MG63 (cell line): ENCODE data around the gene FASTKD3. TPM values are rescaled to one million over a fixed set of nuclear protein-coding genes. Genes with fewer than 3 reads are reported as not detected.

ENCODE experiments used
- DNase-seq: peaks from one replicate; pipeline ENCODE4 v3.0.0-alpha.2; 2020
- H3K27me3 ChIP-seq: fragments of 250-450 bp; sonication (Bioruptor Pico); 2 replicates; pipeline ENCODE4 v1.5.1; 2020; ENCODE audit warnings: mild to moderate bottlenecking, moderate library complexity
- H3K36me3 ChIP-seq: fragments of 250-450 bp; sonication (Bioruptor Pico); 2 replicates; pipeline ENCODE4 v1.5.1; 2020; ENCODE audit warnings: mild to moderate bottlenecking, moderate library complexity
- H3K4me3 ChIP-seq: fragments of 250-450 bp; sonication (Bioruptor Pico); 2 replicates; pipeline ENCODE4 v1.5.1; 2020; ENCODE audit warnings: mild to moderate bottlenecking, moderate library complexity
- H3K9me3 ChIP-seq: fragments of 250-450 bp; sonication (Bioruptor Pico); 2 replicates; pipeline ENCODE4 v1.5.1; 2020; ENCODE audit warnings: mild to moderate bottlenecking, moderate library complexity
- total RNA-seq: library from RNA; depleted of rRNA; stranded (reverse); fragments of >200 nt; shearing (Covaris generic); gene quantifications from 2 replicates; pipeline ENCODE4 v1.2.3, GENCODE V29; 2014; ENCODE audit warnings: low replicate concordance

Gene FASTKD3
- total RNA-seq, 1 experiment from 2014 or later = 16.0 TPM

DNA sequence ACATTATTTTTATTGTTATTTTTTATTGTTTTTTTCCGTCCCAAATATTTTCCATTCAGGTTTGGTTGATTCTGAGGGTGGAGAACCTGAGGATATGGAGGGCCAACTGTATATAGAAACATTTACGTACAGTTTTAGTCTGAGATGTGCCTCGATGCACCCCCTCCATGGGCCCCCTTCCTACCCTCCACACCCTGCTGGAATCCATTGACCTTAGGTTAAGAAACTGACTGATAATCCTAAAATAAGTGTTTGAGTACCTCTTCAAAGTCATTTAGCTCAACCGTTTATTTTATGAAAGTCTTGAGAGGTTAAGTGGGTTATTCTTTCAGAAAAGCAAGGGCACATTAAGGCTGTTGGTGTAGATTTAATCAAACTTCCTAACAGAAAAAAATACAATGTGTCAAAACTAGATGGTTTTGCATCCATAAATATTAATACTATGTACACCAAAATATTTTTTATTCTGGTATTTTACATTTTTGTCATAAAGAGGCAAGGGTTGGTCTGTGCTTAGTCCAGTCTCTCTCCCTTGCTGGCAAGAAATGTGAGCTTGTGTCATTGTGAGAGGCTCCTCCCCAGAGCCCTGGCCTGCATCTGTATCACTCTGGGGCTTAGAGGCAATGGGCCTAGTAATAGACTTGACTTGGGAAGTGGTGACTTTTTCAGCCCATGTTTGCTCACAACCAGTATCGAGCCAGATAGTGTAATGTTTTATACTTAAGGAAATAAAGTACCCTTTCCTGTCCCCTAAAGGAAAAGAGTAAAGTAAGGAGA is 15.8 kb upstream of the FASTKD3 start:
- Histone ChIP-seq H3K4me3 (no peak overlapping the region), H3K27me3 (no peaks in the 10 kb centered on the region)

DNA sequence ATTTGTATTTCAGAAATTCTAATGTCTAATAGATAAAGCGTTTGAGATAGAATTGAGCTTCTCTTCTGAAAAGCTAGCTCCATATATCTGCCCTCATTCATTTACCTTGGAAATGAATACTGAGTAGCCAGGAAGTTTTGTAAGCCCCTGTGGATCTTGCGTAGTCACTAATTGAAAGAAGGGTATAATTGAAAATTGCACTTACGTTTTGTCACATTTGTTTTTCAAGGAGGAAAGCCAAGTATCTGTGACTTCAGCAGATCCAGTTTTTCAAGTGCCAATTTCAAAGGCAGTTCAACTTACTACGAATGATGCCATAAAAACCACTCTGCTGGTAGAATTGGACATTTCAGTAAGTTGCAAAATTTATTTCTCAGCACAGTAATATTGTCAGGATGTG is 14.1 kb upstream of the FASTKD3 start:
- H3K4me3 ChIP-seq = no peak overlapping the region
- peaks cover 90% of the 10 kb centered on the region for H3K36me3 ChIP-seq
- H3K9me3 ChIP-seq = no peaks in the 10 kb centered on the region
- DNase-seq = no peak
- H3K27me3 ChIP-seq = no peaks in the 10 kb centered on the region

More for the DNA sequence above, 15.8 kb upstream of the FASTKD3 start:
- Histone ChIP-seq H3K9me3 (no peaks in the 10 kb centered on the region), H3K36me3 (peaks cover 90% of the 10 kb centered on the region)
- DNase-seq = no peak

- Histone ChIP-seq H3K27me3 (no peaks in the 10 kb centered on the region), H3K9me3 (no peaks in the 10 kb centered on the region), H3K4me3 (no peak overlapping the region), H3K36me3 (peaks cover 95% of the 10 kb centered on the region)
- no peak for DNase-seq
These were observed 13.0 kb upstream of the FASTKD3 start for GRCh38 chr5:7881816-7882215.

GRCh38 chr5:7881091-7881490 is 12.3 kb upstream of the FASTKD3 start:
- no peak for DNase-seq
- Histone ChIP-seq H3K4me3 (no peak overlapping the region), H3K36me3 (peaks cover 95% of the 10 kb centered on the region), H3K27me3 (no peaks in the 10 kb centered on the region), H3K9me3 (no peaks in the 10 kb centered on the region)

GRCh38 chr5:7878381-7878873 is 9.6 kb upstream of the FASTKD3 start:
- H3K27me3 ChIP-seq = no peaks in the 10 kb centered on the region
- H3K9me3 ChIP-seq = no peaks in the 10 kb centered on the region
- no peak for DNase-seq
- no peak overlapping the region for H3K4me3 ChIP-seq
- peaks cover 93% of the 10 kb centered on the region for H3K36me3 ChIP-seq

- H3K27me3 ChIP-seq = no peaks in the 10 kb centered on the region
- H3K36me3 ChIP-seq = peaks cover 94% of the 10 kb centered on the region
- H3K4me3 ChIP-seq = no peak overlapping the region
- H3K9me3 ChIP-seq = no peaks in the 10 kb centered on the region
- DNase-seq = no peak
These were observed 9.0 kb upstream of the FASTKD3 start for GRCh38 chr5:7877851-7878250.

DNA sequence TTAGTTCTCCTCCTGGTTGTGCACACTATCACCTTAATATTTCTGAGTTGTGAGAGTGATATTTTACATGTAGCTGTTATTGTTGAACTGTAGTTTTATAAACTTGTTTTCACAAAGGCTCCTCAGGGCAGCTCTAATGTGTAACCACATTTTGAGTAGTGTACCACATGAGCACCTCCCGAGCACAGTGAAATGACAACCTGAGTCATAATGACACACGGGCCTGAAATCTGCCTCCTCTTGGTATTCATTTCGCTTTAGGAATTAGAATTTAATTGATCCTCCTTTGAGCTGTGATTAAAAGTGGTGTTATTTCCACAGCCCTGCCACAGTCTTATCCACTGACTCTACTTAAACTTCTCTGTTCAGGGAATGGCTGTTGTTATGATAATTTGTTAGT is 8.0 kb upstream of the FASTKD3 start:
- H3K27me3 ChIP-seq = no peaks in the 10 kb centered on the region
- no peak for DNase-seq
- H3K4me3 ChIP-seq = no peak overlapping the region
- peaks cover 94% of the 10 kb centered on the region for H3K36me3 ChIP-seq
- no peaks in the 10 kb centered on the region for H3K9me3 ChIP-seq

- no peak for DNase-seq
- no peaks in the 10 kb centered on the region for H3K9me3 ChIP-seq
- H3K4me3 ChIP-seq = no peak overlapping the region
- no peaks in the 10 kb centered on the region for H3K27me3 ChIP-seq
- peaks cover 91% of the 10 kb centered on the region for H3K36me3 ChIP-seq
These were observed 6.3 kb upstream of the FASTKD3 start for GRCh38 chr5:7875151-7875550.

DNA sequence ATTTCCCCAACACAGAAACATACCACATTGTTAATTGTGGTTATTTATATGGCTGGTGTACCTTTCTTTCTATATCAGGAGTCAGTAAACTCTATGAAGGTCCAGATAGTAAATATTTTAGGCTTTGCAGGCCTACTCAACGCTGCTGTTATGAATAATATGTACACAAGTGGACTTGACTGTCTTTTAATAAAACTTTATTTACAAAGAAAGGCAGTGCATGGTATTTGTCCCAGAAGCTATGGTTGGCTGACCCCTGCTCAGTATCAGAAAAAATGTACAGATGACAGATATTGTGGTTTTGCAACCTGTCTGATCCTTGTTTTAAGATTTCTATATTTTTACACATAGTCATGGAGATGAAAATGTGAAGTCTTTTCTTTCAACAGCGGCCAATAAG is 5.8 kb upstream of the FASTKD3 start:
- H3K27me3 ChIP-seq = no peaks in the 10 kb centered on the region
- DNase-seq = no peak
- H3K9me3 ChIP-seq = no peaks in the 10 kb centered on the region
- H3K4me3 ChIP-seq = no peak overlapping the region
- peaks cover 86% of the 10 kb centered on the region for H3K36me3 ChIP-seq

DNA sequence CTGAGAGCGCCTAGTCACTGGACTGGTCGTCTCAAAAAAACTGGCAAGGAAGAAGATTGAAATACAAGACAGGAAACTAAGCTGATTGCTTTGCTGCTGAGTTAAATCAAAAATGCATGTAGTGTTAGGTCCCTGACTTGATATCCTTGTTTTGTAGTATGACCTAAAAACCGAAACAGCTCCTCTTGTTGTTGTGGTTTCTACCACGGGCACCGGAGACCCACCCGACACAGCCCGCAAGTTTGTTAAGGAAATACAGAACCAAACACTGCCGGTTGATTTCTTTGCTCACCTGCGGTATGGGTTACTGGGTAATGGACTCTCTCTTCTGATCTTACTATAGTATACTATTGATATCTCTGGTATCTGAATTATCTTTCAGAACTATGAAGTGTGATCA is 4.4 kb upstream of the FASTKD3 start:
- H3K36me3 ChIP-seq = peaks cover 75% of the 10 kb centered on the region
- DNase-seq = no peak

DNA sequence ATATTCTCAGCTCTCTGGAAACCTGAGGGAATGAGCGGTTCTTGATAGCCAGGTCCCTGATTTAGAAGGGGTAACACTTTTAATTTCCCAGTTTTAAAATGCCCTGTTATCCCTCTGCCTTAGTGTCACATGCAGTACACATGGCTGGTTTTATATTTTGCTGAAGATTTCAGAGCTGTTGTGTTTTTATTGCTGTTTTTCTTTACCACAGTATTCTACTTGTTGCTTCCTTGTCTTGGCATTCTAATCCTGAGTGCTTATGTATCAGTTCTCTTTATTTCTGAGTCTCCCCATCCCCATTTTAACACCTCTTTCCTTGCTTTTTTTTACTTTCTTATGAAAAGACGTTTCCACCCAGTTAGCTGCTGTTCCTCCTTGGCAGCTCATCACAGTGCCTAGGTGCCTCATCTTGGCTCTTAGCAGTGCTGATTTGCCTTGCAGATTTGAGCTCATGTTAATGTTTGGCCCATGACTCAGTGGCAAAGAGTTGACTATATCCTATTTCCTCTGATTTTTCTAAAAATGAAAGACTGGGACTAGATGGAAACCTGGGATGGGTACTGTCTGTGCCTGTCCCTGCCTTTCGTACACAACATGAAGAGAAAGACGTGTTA is 3.8 kb upstream of the FASTKD3 start:
- Histone ChIP-seq H3K36me3 (peaks cover 69% of the 10 kb centered on the region), H3K9me3 (no peaks in the 10 kb centered on the region), H3K27me3 (no peaks in the 10 kb centered on the region), H3K4me3 (no peak overlapping the region)
- DNase-seq = no peak

More for the DNA sequence above, 4.4 kb upstream of the FASTKD3 start:
- H3K27me3 ChIP-seq = no peaks in the 10 kb centered on the region
- H3K9me3 ChIP-seq = no peaks in the 10 kb centered on the region
- no peak overlapping the region for H3K4me3 ChIP-seq

DNA sequence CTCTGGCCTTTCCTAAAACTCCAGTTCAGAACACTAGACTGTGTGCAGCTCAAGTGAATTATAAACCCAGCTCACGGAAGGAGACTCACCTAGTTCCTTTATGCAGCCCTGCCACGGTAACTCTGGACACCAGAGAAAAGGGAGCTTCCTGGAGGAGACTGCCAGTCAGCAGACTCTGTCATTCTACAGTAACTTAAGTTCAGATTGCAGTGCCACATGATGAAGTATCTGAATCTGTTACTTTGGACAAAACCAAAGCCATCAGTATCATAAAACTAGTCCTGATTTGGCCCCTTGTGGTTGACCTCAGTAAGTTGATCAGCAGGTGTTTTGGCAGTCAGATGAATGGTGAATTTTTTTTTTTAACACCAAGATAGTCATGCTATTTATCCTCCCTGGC is 2.8 kb upstream of the FASTKD3 start:
- Histone ChIP-seq H3K36me3 (peaks cover 69% of the 10 kb centered on the region), H3K4me3 (no peak overlapping the region), H3K27me3 (no peaks in the 10 kb centered on the region), H3K9me3 (no peaks in the 10 kb centered on the region)
- DNase-seq = no peak

GRCh38 chr5:7869474-7870136 is 774 bp upstream of the FASTKD3 start:
- peak; percentile 37 for DNase-seq
- no peaks in the 10 kb centered on the region for H3K9me3 ChIP-seq
- peaks cover 67% of the 10 kb centered on the region for H3K36me3 ChIP-seq
- H3K27me3 ChIP-seq = no peaks in the 10 kb centered on the region
- peak overlapping the region; percentile 97 for H3K4me3 ChIP-seq

GRCh38 chr5:7868427-7868772 is 431 bp downstream of the FASTKD3 start:
- H3K9me3 ChIP-seq = no peaks in the 10 kb centered on the region
- peak overlapping the region; percentile 97 for H3K4me3 ChIP-seq
- DNase-seq = no peak
- H3K27me3 ChIP-seq = no peaks in the 10 kb centered on the region
- H3K36me3 ChIP-seq = peaks cover 69% of the 10 kb centered on the region

DNA sequence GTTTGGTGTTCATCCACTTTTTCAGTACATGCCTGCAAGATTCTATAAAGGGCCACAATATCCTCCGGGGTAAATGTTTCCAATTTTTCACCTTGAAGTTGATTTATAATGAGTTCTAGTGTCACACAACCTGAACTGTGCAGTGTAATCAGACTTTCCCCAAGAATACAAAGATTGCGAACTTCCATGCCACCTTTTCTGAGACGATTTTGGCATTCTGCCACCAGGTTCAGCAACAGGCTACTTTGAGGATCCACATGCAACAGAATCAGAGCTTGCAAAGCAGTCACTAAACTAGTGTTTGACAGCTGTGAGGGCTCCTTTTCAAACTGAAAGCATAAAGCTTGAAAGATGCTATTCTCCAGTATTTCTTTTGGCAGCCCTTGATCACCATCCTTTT is 1.6 kb downstream of the FASTKD3 start:
- H3K9me3 ChIP-seq = no peaks in the 10 kb centered on the region
- H3K36me3 ChIP-seq = peaks cover 70% of the 10 kb centered on the region
- DNase-seq = no peak
- H3K4me3 ChIP-seq = no peak overlapping the region; the same call in 1 of the 2 replicates
- no peaks in the 10 kb centered on the region for H3K27me3 ChIP-seq

- Histone ChIP-seq H3K27me3 (no peaks in the 10 kb centered on the region), H3K4me3 (no peak overlapping the region), H3K9me3 (no peaks in the 10 kb centered on the region), H3K36me3 (peaks cover 70% of the 10 kb centered on the region)
- DNase-seq = no peak
These were observed 2.6 kb downstream of the FASTKD3 start for GRCh38 chr5:7866196-7866595.

- Histone ChIP-seq H3K9me3 (no peaks in the 10 kb centered on the region), H3K4me3 (no peak overlapping the region)
- DNase-seq = no peak
These were observed 10.8 kb downstream of the FASTKD3 start for GRCh38 chr5:7857926-7858632.

More at GRCh38 chr5:7857926-7858632, 10.8 kb downstream of the FASTKD3 start:
- H3K36me3 ChIP-seq = peaks cover 54% of the 10 kb centered on the region
- no peaks in the 10 kb centered on the region for H3K27me3 ChIP-seq
